Body of pancreas (tissue), 4 donors: ENCODE measurements around the gene SYVN1.

ENCODE experiments used
- CTCF ChIP-seq, 7 experiments: fragments of 450-650 bp in 4 of 7; fragments of 200-600 bp in 3 of 7; sonication (generic) in 3 of 7; IDR thresholded peaks; one replicate each; pipeline ENCODE4 v1.5.1; 2016 to 2019; ENCODE audit warnings: antibody characterized with exemption in 7 of 7
- POLR2A ChIP-seq, 3 donors: fragments of 450-650 bp; IDR thresholded peaks; one replicate each; pipeline ENCODE4 v1.6.1; 2016; ENCODE audit warnings: antibody characterized with exemption in 3 of 3, mild to moderate bottlenecking in 2 of 3

- TF ChIP-seq CTCF (IDR thresholded peaks at IDR 0.05), result no peak
- no peak for TF ChIP-seq POLR2A (IDR thresholded peaks at IDR 0.05)
Observed at GRCh38 chr11:65087827-65088226, 46.5 kb downstream of the SYVN1 start.
